ENCODE measurements around the gene PRDM16. TPM values are rescaled to one million over a fixed set of nuclear protein-coding genes. Genes with fewer than 3 reads are reported as not detected.

Gene PRDM16
- total and polyA plus RNA-seq, 2 of the 8 experiments (the other 6 are each of a cell fraction or from before 2014, with no cell fraction given) = 0.39 to 0.43 TPM

GRCh38 chr1:3234281-3234680, 165.3 kb downstream of the PRDM16 start:
- no peaks in the 10 kb centered on the region for H3K27me3 ChIP-seq (replicated peaks in 1 of 4; ENCODE audit: control insufficient read depth in 3 of 4, extremely low read depth in 1 of 4, insufficient read depth in 3 of 4, low read length in 3 of 4)
- H2AFZ ChIP-seq (ENCODE audit: low read length) = no peak overlapping the region
- POLR2A ChIA-PET (ENCODE audit: partially characterized antibody) = interaction anchor here (0.6 kb wide), 1 partner anchor 9 kb away, joined by 3 read pairs; no protein-coding TSS in a partner anchor
- no peak overlapping the region for H2BK5ac ChIP-seq (ENCODE audit: low read depth, low read length)
- H3K14ac ChIP-seq (ENCODE audit: insufficient read length) = no peak overlapping the region
- no peak overlapping the region for H3K9ac ChIP-seq (replicated peaks in 1 of 4; ENCODE audit: extremely low read depth in 1 of 4, low read depth in 3 of 4, low read length in 3 of 4)
- H4K5ac ChIP-seq (ENCODE audit: insufficient read length, low read depth, low read length) = no peak overlapping the region
- no peak overlapping the region for H3K4me3 ChIP-seq (ENCODE audit: extremely low read depth in 1 of 4, insufficient read depth in 2 of 4, low read depth in 3 of 4, low read length in 4 of 4)
- no peaks in the 10 kb centered on the region for H3K79me1 ChIP-seq (ENCODE audit: low read depth, low read length)
- no peak overlapping the region for H3K56ac ChIP-seq (replicated peaks; ENCODE audit: insufficient read length, low read depth, low read length)
- no peak overlapping the region for H2AK5ac ChIP-seq (ENCODE audit: low read depth, low read length)
- no peaks in the 10 kb centered on the region for H3K36me3 ChIP-seq (ENCODE audit: control insufficient read depth in 2 of 4, insufficient read depth in 4 of 4, low read length in 3 of 4)
- peaks cover 0 to 3% (median 0%) of the 10 kb centered on the region in 4 experiments; a peak in 1 of 7 replicates for H3K4me1 ChIP-seq (replicated peaks in 1 of 4; ENCODE audit: control insufficient read depth in 3 of 4, insufficient read depth in 4 of 4, low read length in 3 of 4)
- no peaks in the 10 kb centered on the region for H3K9me3 ChIP-seq (ENCODE audit: insufficient read depth in 2 of 2, low read depth in 1 of 2, low read length in 1 of 2)
- TF ChIP-seq, protein P1, sequence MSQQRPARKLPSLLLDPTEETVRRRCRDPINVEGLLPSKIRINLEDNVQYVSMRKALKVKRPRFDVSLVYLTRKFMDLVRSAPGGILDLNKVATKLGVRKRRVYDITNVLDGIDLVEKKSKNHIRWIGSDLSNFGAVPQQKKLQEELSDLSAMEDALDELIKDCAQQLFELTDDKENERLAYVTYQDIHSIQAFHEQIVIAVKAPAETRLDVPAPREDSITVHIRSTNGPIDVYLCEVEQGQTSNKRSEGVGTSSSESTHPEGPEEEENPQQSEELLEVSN (IDR thresholded peaks at IDR 0.05) = no peak
- no peak for DNase-seq (ENCODE audit: low read depth in 1 of 2, low spot score in 2 of 2)
- FAIRE-seq = no peak
- H2BK20ac ChIP-seq (ENCODE audit: low read length) = no peak overlapping the region
- no peak overlapping the region for H4K91ac ChIP-seq (replicated peaks; ENCODE audit: insufficient read length, low read length)
- no peak overlapping the region for H2BK120ac ChIP-seq (replicated peaks; ENCODE audit: low read depth, low read length)
- no peaks in the 10 kb centered on the region for H3K79me2 ChIP-seq (ENCODE audit: control insufficient read depth in 1 of 2, insufficient read depth in 2 of 2, low read length in 2 of 2)
- no peak overlapping the region for H3K4ac ChIP-seq (replicated peaks; ENCODE audit: insufficient read length, low read depth, low read length)
- no peak overlapping the region for H3K27ac ChIP-seq (ENCODE audit: low read depth, low read length)
- H3K23me2 ChIP-seq (ENCODE audit: low read depth, low read length) = no peaks in the 10 kb centered on the region
- H2BK15ac ChIP-seq (ENCODE audit: low read length) = no peak overlapping the region
- H3K4me2 ChIP-seq (ENCODE audit: insufficient read depth in 1 of 2, low read depth in 2 of 2, low read length in 2 of 2) = no peak overlapping the region
- H3K23ac ChIP-seq (ENCODE audit: insufficient read length) = no peak overlapping the region
- no peaks in the 10 kb centered on the region for H4K20me1 ChIP-seq (replicated peaks in 1 of 2; ENCODE audit: control insufficient read depth in 1 of 2, insufficient read depth in 2 of 2, low read length in 2 of 2)
- 94% methylated on average over 11 of the region's 15 CpGs; no CpG with 5 or more reads in 1 of the 2 experiments for WGBS, 2 experiments (ENCODE audit: extremely low coverage in 1 of 2, insufficient coverage in 1 of 2, insufficient read length in 1 of 2, insufficient replicate concordance in 2 of 2, low coverage in 1 of 2, low lambda C conversion rate in 2 of 2, missing lambda C conversion rate in 1 of 2)
- H4K8ac ChIP-seq (ENCODE audit: extremely low read depth, insufficient read depth, low read length) = peak overlapping the region; percentile 83; the same call in 1 of the 2 replicates
- no peak overlapping the region for H2BK12ac ChIP-seq (ENCODE audit: low read depth, low read length)
- no peak overlapping the region for H3K18ac ChIP-seq (ENCODE audit: extremely low read depth, low read length)
- CTCF ChIA-PET (ENCODE audit: partially characterized antibody) = interaction anchor here (0.8 to 2.3 kb wide), 4 partner anchors 45 to 193 kb away, joined by 3 to 5 read pairs (median 3); no protein-coding TSS in a partner anchor

Measured in H1 (cell line).